GM18858 (cell line): ENCODE results near the gene PRSS12.
A peak's percentile ranks its signal among the peaks of the same experiment; 100 is the strongest.
"Not testable (repeated sequence)": the region's sequence is repeated elsewhere in the genome, so short reads cannot be mapped to it uniquely, and the experiment has no call there.

Experiments
- ATAC-seq: cut with Tn5 transposase; IDR thresholded peaks from one replicate; pipeline ENCODE4 v1.9.1; 2021; ENCODE audit not compliant: unreplicated experiment

The PRSS12 gene

GRCh38 chr4:118327554-118328241 lies 25.1 kb downstream of the PRSS12 start:
- no peak for ATAC-seq

GRCh38 chr4:118326585-118326984 lies 26.2 kb downstream of the PRSS12 start:
- ATAC-seq = no peak

- ATAC-seq = no peak
Measured at GRCh38 chr4:118325431-118325830, 27.4 kb downstream of the PRSS12 start.

GRCh38 chr4:118322831-118323502 lies 29.8 kb downstream of the PRSS12 start:
- no peak for ATAC-seq

GRCh38 chr4:118318931-118319330 lies 33.9 kb downstream of the PRSS12 start:
- ATAC-seq = no peak

GRCh38 chr4:118317691-118318090 lies 35.1 kb downstream of the PRSS12 start:
- ATAC-seq = no peak

GRCh38 chr4:118314221-118314620 lies 38.6 kb downstream of the PRSS12 start:
- no peak for ATAC-seq

- ATAC-seq = no peak
Measured at GRCh38 chr4:118313098-118313497, 39.7 kb downstream of the PRSS12 start.

- no peak for ATAC-seq
Measured at GRCh38 chr4:118308306-118309030, 44.3 kb downstream of the PRSS12 start.

- ATAC-seq = no peak
Measured at GRCh38 chr4:118307643-118308042, 45.2 kb downstream of the PRSS12 start.

- not testable (repeated sequence) for ATAC-seq
Measured at GRCh38 chr4:118299619-118300018, 53.2 kb downstream of the PRSS12 start.

GRCh38 chr4:118296729-118297128 lies 56.1 kb downstream of the PRSS12 start:
- no peak for ATAC-seq

- no peak for ATAC-seq
Measured at GRCh38 chr4:118290951-118291350, 61.9 kb downstream of the PRSS12 start.

GRCh38 chr4:118289794-118290193 lies 63.0 kb downstream of the PRSS12 start:
- no peak for ATAC-seq

GRCh38 chr4:118287711-118288451 lies 64.9 kb downstream of the PRSS12 start:
- ATAC-seq = no peak

GRCh38 chr4:118286685-118287084 lies 66.1 kb downstream of the PRSS12 start:
- ATAC-seq = no peak

GRCh38 chr4:118285931-118286330 lies 66.9 kb downstream of the PRSS12 start:
- ATAC-seq = no peak

- peak; percentile 55 for ATAC-seq
Measured at GRCh38 chr4:118284169-118284568, 68.6 kb downstream of the PRSS12 start.

- ATAC-seq = no peak
Measured at GRCh38 chr4:118282692-118283091, 70.1 kb downstream of the PRSS12 start.

GRCh38 chr4:118281611-118282442 lies 71.0 kb downstream of the PRSS12 start:
- ATAC-seq = no peak
